Gastroesophageal sphincter (tissue), 3 donors: Measurements from ENCODE around the gene STXBP6.

Source experiments
- CTCF ChIP-seq, 4 experiments: fragments of 200-600 bp in 2 of 4; fragments of 450-650 bp in 2 of 4; sonication (generic) in 1 of 4; IDR thresholded peaks; one replicate each; pipeline ENCODE4 v1.5.1; 2017 to 2019; ENCODE audit warnings: antibody characterized with exemption in 4 of 4, mild to moderate bottlenecking in 2 of 4, moderate library complexity in 2 of 4
- EP300 ChIP-seq: sonication (generic); formaldehyde crosslinking; IDR thresholded peaks from one replicate; pipeline ENCODE4 v1.6.1; 2017; ENCODE audit warnings: antibody characterized with exemption, mild to moderate bottlenecking
- POLR2A ChIP-seq, 2 donors: fragments of 450-650 bp; IDR thresholded peaks; one replicate each; pipeline ENCODE4 v1.6.1; 2017; ENCODE audit warnings: antibody characterized with exemption in 2 of 2, mild to moderate bottlenecking in 2 of 2, moderate library complexity in 1 of 2
- POLR2AphosphoS5 ChIP-seq: sonication (generic); formaldehyde crosslinking; IDR thresholded peaks from one replicate; pipeline ENCODE4 v1.6.1; 2017; ENCODE audit warnings: antibody characterized with exemption

- TF ChIP-seq POLR2A (IDR thresholded peaks at IDR 0.05) (no peak), CTCF (IDR thresholded peaks at IDR 0.05) (no peak), POLR2AphosphoS5 (no peak), EP300 (no peak)
Measured at GRCh38 chr14:24909523-24910302, 140.2 kb downstream of the STXBP6 start.
